Liver (tissue), 10 donors: ENCODE data around the gene THAP4. TPM values are rescaled to one million over a fixed set of nuclear protein-coding genes. Genes with fewer than 3 reads are reported as not detected.

Experiments
- DNase-seq: peaks from one replicate; pipeline ENCODE4 v3.0.0-alpha.2; 2017; ENCODE audit warnings: low spot score
- H3K27ac ChIP-seq, 2 donors: one replicate each; pipeline ENCODE4 v1.7.0; 2013; ENCODE audit warnings: inconsistent platforms in 2 of 2, low read length in 2 of 2, control low read depth in 1 of 2, low read depth in 1 of 2, mild to moderate bottlenecking in 1 of 2
- H3K27me3 ChIP-seq, 4 donors: one replicate each; pipeline versions ENCODE4 v1.6.1 to v1.7.0; 2013; ENCODE audit warnings: low read length in 3 of 4, inconsistent platforms in 1 of 4, mild to moderate bottlenecking in 1 of 4, moderate library complexity in 1 of 4; ENCODE audit not compliant: control insufficient read depth in 4 of 4, insufficient read depth in 4 of 4
- H3K36me3 ChIP-seq, 4 donors: one replicate each; pipeline versions ENCODE4 v1.6.1 to v1.7.0; 2013; ENCODE audit warnings: low read length in 3 of 4, mild to moderate bottlenecking in 3 of 4, low read depth in 1 of 4, moderate library complexity in 1 of 4; ENCODE audit not compliant: control insufficient read depth in 4 of 4, insufficient read depth in 3 of 4
- H3K4me1 ChIP-seq, 4 donors: one replicate each; pipeline versions ENCODE4 v1.6.1 to v1.7.0; 2013; ENCODE audit warnings: low read length in 3 of 4, mild to moderate bottlenecking in 3 of 4, moderate library complexity in 1 of 4; ENCODE audit not compliant: control insufficient read depth in 4 of 4, insufficient read depth in 4 of 4
- H3K4me3 ChIP-seq, 3 donors: one replicate each; pipeline versions ENCODE4 v1.6.1 to v1.7.0; 2013; ENCODE audit warnings: low read length in 3 of 3, control low read depth in 1 of 3, low read depth in 1 of 3, mild to moderate bottlenecking in 1 of 3
- H3K9ac ChIP-seq, 2 donors: one replicate each; pipeline ENCODE4 v1.7.0; 2013; ENCODE audit warnings: low read length in 2 of 2, mild to moderate bottlenecking in 2 of 2, moderate library complexity in 2 of 2, control low read depth in 1 of 2, low read depth in 1 of 2
- H3K9me3 ChIP-seq, 4 donors: one replicate each; pipeline versions ENCODE4 v1.6.1 to v1.7.0; 2013; ENCODE audit warnings: low read length in 3 of 4; ENCODE audit not compliant: control insufficient read depth in 4 of 4
- EGR1 ChIP-seq, 2 donors: IDR thresholded peaks; 2 replicates each; pipeline ENCODE4 v1.6.1; 2016 to 2018; ENCODE audit warnings: antibody characterized with exemption in 2 of 2, low read depth in 2 of 2
- FOXA1 ChIP-seq: IDR thresholded peaks from 2 replicates; pipeline ENCODE4 v1.6.1; 2016; ENCODE audit warnings: antibody characterized with exemption
- FOXA2 ChIP-seq: IDR thresholded peaks from 2 replicates; pipeline ENCODE4 v1.6.1; 2016; ENCODE audit warnings: antibody characterized with exemption
- GABPA ChIP-seq, 2 donors: IDR thresholded peaks in 1 of 2; conservative IDR thresholded peaks in 1 of 2; 2 replicates each; pipeline ENCODE4 v1.6.1; 2016; ENCODE audit warnings: antibody characterized with exemption in 2 of 2, mild to moderate bottlenecking in 1 of 2, moderate library complexity in 1 of 2
- HNF4A ChIP-seq, 2 donors: conservative IDR thresholded peaks; 2 replicates each; pipeline ENCODE4 v1.6.1; 2016; ENCODE audit warnings: antibody characterized with exemption in 2 of 2, mild to moderate bottlenecking in 2 of 2
- JUND ChIP-seq, 2 donors: IDR thresholded peaks; 2 replicates each; pipeline ENCODE4 v1.6.1; 2016; ENCODE audit warnings: antibody characterized with exemption in 2 of 2
- NR2F2 ChIP-seq: IDR thresholded peaks from 2 replicates; pipeline ENCODE4 v1.6.1; 2016; ENCODE audit warnings: antibody characterized with exemption
- RXRA ChIP-seq, 2 donors: IDR thresholded peaks; 2 replicates each; pipeline ENCODE4 v1.6.1; 2017 to 2018; ENCODE audit warnings: antibody characterized with exemption in 2 of 2, mild to moderate bottlenecking in 1 of 2
- SP1 ChIP-seq: IDR thresholded peaks from 2 replicates; pipeline ENCODE4 v1.6.1; 2018; ENCODE audit warnings: antibody characterized with exemption, mild to moderate bottlenecking
- TAF1 ChIP-seq: conservative IDR thresholded peaks from 2 replicates; pipeline ENCODE4 v1.6.1; 2016; ENCODE audit warnings: antibody characterized with exemption, mild to moderate bottlenecking
- YY1 ChIP-seq: IDR thresholded peaks from 2 replicates; pipeline ENCODE4 v1.6.1; 2016; ENCODE audit warnings: antibody characterized with exemption, mild to moderate bottlenecking
- WGBS: extraction: QIAGEN DNeasy Blood & Tissue Kit; methylation state at CpG from one replicate; pipeline ENCODE4 v1.1.7; 2013; 5-methylcytosine and 5-hydroxymethylcytosine counted together
- polyA plus RNA-seq, 2 donors: library from polyadenylated mRNA; stranded (reverse) in 1 of 2; unstranded in 1 of 2; fragments of 200-250 nt in 1 of 2; fragments of >200 nt in 1 of 2; fragmentation: Nextera tagmentation in 1 of 2; extraction: Ambion mirVana in 1 of 2; gene quantifications; one replicate each; pipeline versions ENCODE4 v1.2.1 to v1.2.3, GENCODE V29; 2013 to 2015
- small RNA-seq: library from RNA; depleted of rRNA; stranded (forward); fragments of <200 nt; gene quantifications from one replicate; pipeline ENCODE3, GENCODE V24; 2014
- total RNA-seq, 2 donors: library from RNA; depleted of rRNA; stranded (reverse); fragments of >200 nt; gene quantifications; one replicate each; pipeline ENCODE4 v1.2.3, GENCODE V29; 2014
- TF ChIP-seq, protein P1 (sequence below): IDR thresholded peaks from 2 replicates; pipeline ENCODE4 v1.6.1; 2016; ENCODE audit warnings: antibody characterized with exemption, mild to moderate bottlenecking
- TF ChIP-seq, protein P2 (sequence below): IDR thresholded peaks from 2 replicates; pipeline ENCODE4 v1.6.1; 2016; ENCODE audit warnings: antibody characterized with exemption
- TF ChIP-seq, protein P3 (sequence below): IDR thresholded peaks from 2 replicates; pipeline ENCODE4 v1.6.1; 2016; ENCODE audit warnings: antibody characterized with exemption
- TF ChIP-seq, protein P4 (sequence below): fragments of 150-350 bp; IDR thresholded peaks from 2 replicates; pipeline ENCODE4 v1.5.1; 2017; ENCODE audit warnings: improper control_type of control experiment, low read depth, low read length; ENCODE audit not compliant: missing input control
- donor health status: healthy.
- donor health status: healthy.
- donor health status: healthy.
- donor health status: healthy.
- donor health status: healthy.

Gene THAP4
- total and polyA plus RNA-seq, 4 donors, result 16.8 to 33.1 (median 22.7) TPM

DNA sequence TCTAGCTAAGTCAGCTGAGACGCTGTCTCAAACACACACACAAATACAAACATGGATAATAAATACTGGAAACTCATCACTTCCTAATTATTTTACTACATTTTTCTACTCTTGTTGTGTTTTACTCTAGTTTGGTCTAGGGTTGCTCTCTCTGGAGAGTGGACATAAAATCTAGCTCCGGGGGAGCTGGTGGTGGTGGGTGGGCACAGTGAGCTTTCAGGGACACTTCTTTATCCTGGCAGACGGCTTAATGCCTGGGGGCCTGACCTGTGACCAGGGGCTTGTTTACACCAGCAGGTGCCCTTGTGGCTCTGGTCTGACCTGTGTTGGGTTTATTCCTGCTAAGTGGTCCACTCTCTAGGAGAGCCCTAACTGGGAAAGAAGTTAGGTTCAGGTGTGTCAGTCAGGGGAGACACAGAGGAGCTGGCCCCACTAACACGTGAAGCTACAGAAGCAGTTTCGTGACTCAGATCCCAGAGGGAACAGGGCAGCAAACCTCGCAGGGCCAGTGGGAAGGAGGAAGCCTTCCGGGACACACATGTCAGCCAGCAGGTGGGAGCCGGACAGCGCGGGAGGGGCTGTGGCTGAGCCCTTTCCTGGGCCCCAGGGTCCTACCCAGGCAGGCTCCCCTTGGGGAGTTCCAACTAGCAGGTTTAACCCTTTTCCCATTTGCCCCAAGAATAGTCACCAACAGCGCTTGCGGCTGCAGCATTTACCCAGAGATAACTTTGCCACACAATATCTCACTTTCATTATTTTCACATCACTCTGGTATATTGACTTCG is 100.9 kb downstream of the THAP4 start:
- 81% methylated on average over 13 of the region's 13 CpGs for WGBS
- no peak for DNase-seq
- TF ChIP-seq FOXA2, result no peak
- TF ChIP-seq, protein P1, sequence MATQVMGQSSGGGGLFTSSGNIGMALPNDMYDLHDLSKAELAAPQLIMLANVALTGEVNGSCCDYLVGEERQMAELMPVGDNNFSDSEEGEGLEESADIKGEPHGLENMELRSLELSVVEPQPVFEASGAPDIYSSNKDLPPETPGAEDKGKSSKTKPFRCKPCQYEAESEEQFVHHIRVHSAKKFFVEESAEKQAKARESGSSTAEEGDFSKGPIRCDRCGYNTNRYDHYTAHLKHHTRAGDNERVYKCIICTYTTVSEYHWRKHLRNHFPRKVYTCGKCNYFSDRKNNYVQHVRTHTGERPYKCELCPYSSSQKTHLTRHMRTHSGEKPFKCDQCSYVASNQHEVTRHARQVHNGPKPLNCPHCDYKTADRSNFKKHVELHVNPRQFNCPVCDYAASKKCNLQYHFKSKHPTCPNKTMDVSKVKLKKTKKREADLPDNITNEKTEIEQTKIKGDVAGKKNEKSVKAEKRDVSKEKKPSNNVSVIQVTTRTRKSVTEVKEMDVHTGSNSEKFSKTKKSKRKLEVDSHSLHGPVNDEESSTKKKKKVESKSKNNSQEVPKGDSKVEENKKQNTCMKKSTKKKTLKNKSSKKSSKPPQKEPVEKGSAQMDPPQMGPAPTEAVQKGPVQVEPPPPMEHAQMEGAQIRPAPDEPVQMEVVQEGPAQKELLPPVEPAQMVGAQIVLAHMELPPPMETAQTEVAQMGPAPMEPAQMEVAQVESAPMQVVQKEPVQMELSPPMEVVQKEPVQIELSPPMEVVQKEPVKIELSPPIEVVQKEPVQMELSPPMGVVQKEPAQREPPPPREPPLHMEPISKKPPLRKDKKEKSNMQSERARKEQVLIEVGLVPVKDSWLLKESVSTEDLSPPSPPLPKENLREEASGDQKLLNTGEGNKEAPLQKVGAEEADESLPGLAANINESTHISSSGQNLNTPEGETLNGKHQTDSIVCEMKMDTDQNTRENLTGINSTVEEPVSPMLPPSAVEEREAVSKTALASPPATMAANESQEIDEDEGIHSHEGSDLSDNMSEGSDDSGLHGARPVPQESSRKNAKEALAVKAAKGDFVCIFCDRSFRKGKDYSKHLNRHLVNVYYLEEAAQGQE, result no peak
- TF ChIP-seq, protein P2, sequence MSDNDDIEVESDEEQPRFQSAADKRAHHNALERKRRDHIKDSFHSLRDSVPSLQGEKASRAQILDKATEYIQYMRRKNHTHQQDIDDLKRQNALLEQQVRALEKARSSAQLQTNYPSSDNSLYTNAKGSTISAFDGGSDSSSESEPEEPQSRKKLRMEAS, result no peak
- no peak for TF ChIP-seq FOXA1
- TF ChIP-seq, protein P3, sequence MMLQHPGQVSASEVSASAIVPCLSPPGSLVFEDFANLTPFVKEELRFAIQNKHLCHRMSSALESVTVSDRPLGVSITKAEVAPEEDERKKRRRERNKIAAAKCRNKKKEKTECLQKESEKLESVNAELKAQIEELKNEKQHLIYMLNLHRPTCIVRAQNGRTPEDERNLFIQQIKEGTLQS, result no peak
- TF ChIP-seq EGR1 (IDR thresholded peaks at IDR 0.05; ENCODE audit: low read depth in 2 of 2), result no peak
- no peak for TF ChIP-seq JUND (IDR thresholded peaks at IDR 0.05)
- TF ChIP-seq RXRA (IDR thresholded peaks at IDR 0.05), result no peak
- no peak for TF ChIP-seq GABPA (IDR thresholded peaks at IDR 0.05 in 1 of 2, conservative IDR thresholded peaks at IDR 0.05 in 1 of 2)
- TF ChIP-seq HNF4A (conservative IDR thresholded peaks at IDR 0.05), result no peak
- TF ChIP-seq NR2F2, result no peak
- TF ChIP-seq TAF1, result no peak
- TF ChIP-seq YY1, result no peak
- TF ChIP-seq, protein P4, sequence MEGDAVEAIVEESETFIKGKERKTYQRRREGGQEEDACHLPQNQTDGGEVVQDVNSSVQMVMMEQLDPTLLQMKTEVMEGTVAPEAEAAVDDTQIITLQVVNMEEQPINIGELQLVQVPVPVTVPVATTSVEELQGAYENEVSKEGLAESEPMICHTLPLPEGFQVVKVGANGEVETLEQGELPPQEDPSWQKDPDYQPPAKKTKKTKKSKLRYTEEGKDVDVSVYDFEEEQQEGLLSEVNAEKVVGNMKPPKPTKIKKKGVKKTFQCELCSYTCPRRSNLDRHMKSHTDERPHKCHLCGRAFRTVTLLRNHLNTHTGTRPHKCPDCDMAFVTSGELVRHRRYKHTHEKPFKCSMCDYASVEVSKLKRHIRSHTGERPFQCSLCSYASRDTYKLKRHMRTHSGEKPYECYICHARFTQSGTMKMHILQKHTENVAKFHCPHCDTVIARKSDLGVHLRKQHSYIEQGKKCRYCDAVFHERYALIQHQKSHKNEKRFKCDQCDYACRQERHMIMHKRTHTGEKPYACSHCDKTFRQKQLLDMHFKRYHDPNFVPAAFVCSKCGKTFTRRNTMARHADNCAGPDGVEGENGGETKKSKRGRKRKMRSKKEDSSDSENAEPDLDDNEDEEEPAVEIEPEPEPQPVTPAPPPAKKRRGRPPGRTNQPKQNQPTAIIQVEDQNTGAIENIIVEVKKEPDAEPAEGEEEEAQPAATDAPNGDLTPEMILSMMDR, result no peak
- TF ChIP-seq SP1, result no peak

DNA sequence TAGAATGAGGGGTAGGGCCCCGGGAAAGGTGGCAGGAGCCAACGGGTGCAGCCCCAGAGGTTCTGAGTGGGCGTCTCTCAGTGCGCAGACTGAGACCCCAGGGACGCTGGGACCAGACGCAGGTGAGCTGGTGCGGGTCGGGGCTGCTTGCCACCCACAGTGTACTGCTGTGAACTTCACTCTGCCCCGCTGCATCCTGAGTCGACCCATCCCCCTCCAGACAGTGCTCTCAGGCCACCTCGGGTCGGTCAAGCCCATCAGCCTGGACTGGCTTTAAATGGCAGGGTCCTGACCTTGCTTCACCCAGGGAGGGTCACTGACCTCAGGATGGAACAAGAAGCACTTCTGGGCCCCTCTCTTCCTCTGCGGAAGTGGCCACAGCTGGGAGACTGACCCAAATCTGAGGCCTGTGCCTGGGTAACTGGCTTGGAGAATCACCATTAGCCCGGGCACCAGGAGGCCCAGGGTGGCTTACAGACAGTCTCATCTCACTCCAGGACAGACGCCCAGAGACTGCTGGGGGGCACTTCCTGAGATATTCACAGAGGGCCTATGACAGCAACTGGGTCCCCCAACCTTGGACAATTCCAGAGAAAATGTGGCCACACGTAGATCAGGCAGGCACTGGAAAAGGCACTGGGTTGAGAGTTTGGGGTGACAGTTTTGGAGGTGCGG is 102.1 kb downstream of the THAP4 start:
- no peak overlapping the region for H3K27ac ChIP-seq
- no peaks in the 10 kb centered on the region for H3K9me3 ChIP-seq
- no peak overlapping the region for H3K9ac ChIP-seq
- no peak overlapping the region for H3K4me3 ChIP-seq
- TF ChIP-seq GABPA (IDR thresholded peaks at IDR 0.05 in 1 of 2, conservative IDR thresholded peaks at IDR 0.05 in 1 of 2) (no peak), SP1 (no peak), NR2F2 (peak; percentile 93), RXRA (IDR thresholded peaks at IDR 0.05) (peak; percentile 28 to 81)
- TF ChIP-seq, protein P3, result no peak
- H3K27me3 ChIP-seq, result no peaks in the 10 kb centered on the region
- WGBS, result 74% methylated on average over 17 of the region's 17 CpGs
- no peaks in the 10 kb centered on the region for H3K36me3 ChIP-seq
- DNase-seq, result no peak
- no peaks in the 10 kb centered on the region for H3K4me1 ChIP-seq

More for the DNA sequence above, 100.9 kb downstream of the THAP4 start:
- H3K4me1 ChIP-seq, result no peaks in the 10 kb centered on the region
- no peak overlapping the region for H3K4me3 ChIP-seq
- H3K36me3 ChIP-seq, result no peaks in the 10 kb centered on the region
- H3K27me3 ChIP-seq, result peaks cover 0 to 2% (median 0%) of the 10 kb centered on the region in 4 donors
- H3K9ac ChIP-seq, result no peak overlapping the region
- peaks cover 0 to under 1% (median 0%) of the 10 kb centered on the region in 4 donors for H3K9me3 ChIP-seq
- H3K27ac ChIP-seq, result no peak overlapping the region

Small RNA genes lying within 50 kb of the gene (small RNA-seq; reads per million reads assigned to genes)
- gene RNA5SP122, result not detected

Other genes with a start within 250 kb of the THAP4 start
- gene STK25, start 128.6 kb downstream of the THAP4 start, total RNA-seq, result 10 to 100 TPM; 70.3 to 85.6 TPM
- gene STK25, start 128.6 kb downstream of the THAP4 start, polyA plus RNA-seq, result 10 to 100 TPM; 43.4 to 64.3 TPM
- gene BOK, start 78.4 kb downstream of the THAP4 start, total RNA-seq, result 10 to 100 TPM; 11.3 to 30.5 TPM
- 10 to 100 TPM; 57.5 to 82.1 TPM for gene BOK, start 78.4 kb downstream of the THAP4 start, polyA plus RNA-seq
- gene ATG4B, start 535 bp upstream of the THAP4 start, total RNA-seq, result 10 to 100 TPM; 31.0 to 50.3 TPM
- 10 to 100 TPM; 31.4 to 44.0 TPM for gene ATG4B, start 535 bp upstream of the THAP4 start, polyA plus RNA-seq
- 10 to 100 TPM in 1 of 2 donors, 1 to 10 TPM in 1; 5.5 to 17.0 TPM for gene DTYMK, start 49.7 kb upstream of the THAP4 start, total RNA-seq
- gene DTYMK, start 49.7 kb upstream of the THAP4 start, polyA plus RNA-seq, result 10 to 100 TPM; 12.0 to 17.7 TPM
- gene ING5, start 64.9 kb upstream of the THAP4 start, total RNA-seq, result 10 to 100 TPM; 20.0 to 24.2 TPM
- 1 to 10 TPM; 7.2 to 7.8 TPM for gene ING5, start 64.9 kb upstream of the THAP4 start, polyA plus RNA-seq
- 10 to 100 TPM in 1 of 2 donors, 1 to 10 TPM in 1; 7.4 to 25.0 TPM for gene D2HGDH, start 97.5 kb upstream of the THAP4 start, total RNA-seq
- 10 to 100 TPM in 1 of 2 donors, 1 to 10 TPM in 1; 6.4 to 19.7 TPM for gene D2HGDH, start 97.5 kb upstream of the THAP4 start, polyA plus RNA-seq
- gene GAL3ST2, start 139.7 kb upstream of the THAP4 start, total RNA-seq, result under 1 TPM; 0.23 to 0.33 TPM
- gene GAL3ST2, start 139.7 kb upstream of the THAP4 start, polyA plus RNA-seq, result under 1 TPM in 1 of 2 donors, not detected in 1; 0.03 TPM
- gene NEU4, start 172.0 kb upstream of the THAP4 start, total RNA-seq, result 10 to 100 TPM in 1 of 2 donors, 1 to 10 TPM in 1; 5.4 to 52.7 TPM
- gene NEU4, start 172.0 kb upstream of the THAP4 start, polyA plus RNA-seq, result 10 to 100 TPM; 17.5 to 58.4 TPM
- under 1 TPM; 0.25 to 0.37 TPM for gene PDCD1, start 221.7 kb upstream of the THAP4 start, total RNA-seq
- under 1 TPM in 1 of 2 donors, not detected in 1; 0.20 TPM for gene PDCD1, start 221.7 kb upstream of the THAP4 start, polyA plus RNA-seq
- under 1 TPM in 1 of 2 donors, not detected in 1; under 0.01 TPM for gene RTP5, start 232.6 kb upstream of the THAP4 start, total RNA-seq
- under 1 TPM in 1 of 2 donors, not detected in 1; 0.03 TPM for gene RTP5, start 232.6 kb upstream of the THAP4 start, polyA plus RNA-seq